HepG2 (cell line): ENCODE results near the gene SIRT7. TPM values are rescaled to one million over a fixed set of nuclear protein-coding genes. Genes with fewer than 3 reads are reported as not detected.

Experiments
- CBX1 ChIP-seq: IDR thresholded peaks from one replicate; pipeline ENCODE4 v1.6.1; 2016; ENCODE audit warnings: antibody characterized with exemption, low read depth
- CBX5 ChIP-seq: sonication (generic); formaldehyde crosslinking; IDR thresholded peaks from 2 replicates; pipeline ENCODE4 v1.4.0; 2020; ENCODE audit warnings: missing genetic modification reagents, borderline replicate concordance
- FOXA1 ChIP-seq, 2 experiments: fragments of 450-650 bp in 1 of 2; sonication (generic) in 1 of 2; formaldehyde crosslinking in 1 of 2; IDR thresholded peaks; 2 replicates each; pipeline versions ENCODE4 v1.4.0 to v1.6.1; 2016 to 2020; ENCODE audit warnings: missing genetic modification reagents in 1 of 2
- HIC2 ChIP-seq: sonication (generic); formaldehyde crosslinking; IDR thresholded peaks from 2 replicates; pipeline ENCODE4 v1.9.0; 2022; ENCODE audit warnings: low read depth, missing genetic modification reagents
- IRX3 ChIP-seq: sonication (generic); formaldehyde crosslinking; IDR thresholded peaks from 2 replicates; pipeline ENCODE4 v1.8.1; 2023; ENCODE audit warnings: mild to moderate bottlenecking, low read depth, missing genetic modification reagents, borderline replicate concordance
- JDP2 ChIP-seq: sonication (generic); formaldehyde crosslinking; IDR thresholded peaks from 2 replicates; pipeline ENCODE4 v1.8.1; 2022; ENCODE audit warnings: missing genetic modification reagents, borderline replicate concordance
- KMT2B ChIP-seq: IDR thresholded peaks from 2 replicates; pipeline ENCODE4 v1.6.1; 2016; ENCODE audit warnings: missing genetic modification reagents, missing compliant biosample characterization
- MLXIP ChIP-seq: sonication (generic); formaldehyde crosslinking; IDR thresholded peaks from 2 replicates; pipeline ENCODE4 v1.9.0; 2021; ENCODE audit warnings: missing genetic modification reagents, borderline replicate concordance
- PAX8 ChIP-seq: sonication (generic); formaldehyde crosslinking; IDR thresholded peaks from 2 replicates; pipeline ENCODE4 v1.8.0; 2022; ENCODE audit warnings: mild to moderate bottlenecking, missing genetic modification reagents, borderline replicate concordance
- PLRG1 ChIP-seq: fragments of 450-650 bp; conservative IDR thresholded peaks from 2 replicates; pipeline ENCODE4 v1.6.1; 2016
- POLR2AphosphoS5 ChIP-seq: IDR thresholded peaks from 2 replicates; pipeline ENCODE4 v1.6.1; 2012; ENCODE audit warnings: low read depth, low read length
- ZBTB39 ChIP-seq: sonication (generic); formaldehyde crosslinking; IDR thresholded peaks from 2 replicates; pipeline ENCODE4 v1.5.0; 2020; ENCODE audit warnings: missing genetic modification reagents
- ZBTB7A ChIP-seq: sonication (generic); formaldehyde crosslinking; IDR thresholded peaks from 2 replicates; pipeline ENCODE4 v1.8.0; 2022; ENCODE audit warnings: mild to moderate bottlenecking, missing genetic modification reagents
- ZFP36L2 ChIP-seq: sonication (generic); formaldehyde crosslinking; IDR thresholded peaks from 2 replicates; pipeline ENCODE4 v1.4.0; 2020; ENCODE audit warnings: missing genetic modification reagents
- ZNF563 ChIP-seq: sonication (generic); formaldehyde crosslinking; IDR thresholded peaks from 2 replicates; pipeline ENCODE4 v1.8.0; 2022; ENCODE audit warnings: mild to moderate bottlenecking, moderate library complexity, missing genetic modification reagents
- polyA plus RNA-seq, 8 experiments: library from polyadenylated mRNA; depleted of rRNA in 3 of 8; stranded (reverse) in 7 of 8; unstranded in 1 of 8; fragments of >200 nt; fragmentation: Illumina TruSeq in 4 of 8; extraction: Trizol in 4 of 8; gene quantifications; 2 replicates each; pipeline versions ENCODE4 v1.2.1 to v1.2.3, GENCODE V29; 2011 to 2016; ENCODE audit warnings: low read depth in 4 of 8, missing spikeins in 1 of 8, mixed read lengths in 1 of 8; ENCODE audit not compliant: insufficient read depth in 1 of 8
- total RNA-seq, 5 experiments: library from RNA; depleted of rRNA; stranded (reverse); fragments of >200 nt; fragmentation: Illumina TruSeq; extraction: Trizol; gene quantifications; 2 replicates each; pipeline ENCODE4 v1.2.3, GENCODE V29; 2016; ENCODE audit warnings: low read depth in 1 of 5
- TF ChIP-seq, protein P1 (sequence below): sonication (generic); formaldehyde crosslinking; IDR thresholded peaks from 2 replicates; pipeline ENCODE4 v1.5.0; 2020; ENCODE audit warnings: missing genetic modification reagents
- TF ChIP-seq, protein P2 (sequence below): sonication (generic); formaldehyde crosslinking; IDR thresholded peaks from 2 replicates; pipeline ENCODE4 v1.8.1; 2023; ENCODE audit warnings: mild to moderate bottlenecking, inconsistent platforms, moderate library complexity, missing genetic modification reagents, borderline replicate concordance
- TF ChIP-seq, protein P3 (sequence below): IDR thresholded peaks from 2 replicates; pipeline ENCODE4 v1.6.1; 2012; ENCODE audit warnings: low read length, improper control_type of control experiment

The SIRT7 gene
- total and polyA plus RNA-seq, 2 of the 13 experiments (the other 11 are each of a cell fraction or from before 2014, with no cell fraction given): 8.3 to 24.8 TPM

- TF ChIP-seq, protein P1, sequence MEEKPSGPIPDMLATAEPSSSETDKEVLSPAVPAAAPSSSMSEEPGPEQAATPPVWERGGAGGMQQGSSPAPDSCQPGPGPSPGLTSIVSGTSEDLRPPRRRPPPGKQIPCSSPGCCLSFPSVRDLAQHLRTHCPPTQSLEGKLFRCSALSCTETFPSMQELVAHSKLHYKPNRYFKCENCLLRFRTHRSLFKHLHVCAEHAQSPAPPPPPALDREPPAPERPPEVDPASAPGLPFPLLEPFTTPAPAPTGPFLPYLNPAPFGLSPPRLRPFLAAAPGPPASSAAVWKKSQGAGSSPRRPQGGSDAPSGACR (CRISPR knock-in tag): no peak
- TF ChIP-seq, protein P2, sequence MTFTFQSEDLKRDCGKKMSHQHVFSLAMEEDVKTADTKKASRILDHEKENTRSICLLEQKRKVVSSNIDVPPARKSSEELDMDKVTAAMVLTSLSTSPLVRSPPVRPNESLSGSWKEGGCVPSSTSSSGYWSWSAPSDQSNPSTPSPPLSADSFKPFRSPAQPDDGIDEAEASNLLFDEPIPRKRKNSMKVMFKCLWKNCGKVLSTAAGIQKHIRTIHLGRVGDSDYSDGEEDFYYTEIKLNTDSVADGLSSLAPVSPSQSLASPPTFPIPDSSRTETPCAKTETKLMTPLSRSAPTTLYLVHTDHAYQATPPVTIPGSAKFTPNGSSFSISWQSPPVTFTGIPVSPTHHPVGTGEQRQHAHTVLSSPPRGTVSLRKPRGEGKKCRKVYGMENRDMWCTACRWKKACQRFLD: no peak
- TF ChIP-seq, protein P3, sequence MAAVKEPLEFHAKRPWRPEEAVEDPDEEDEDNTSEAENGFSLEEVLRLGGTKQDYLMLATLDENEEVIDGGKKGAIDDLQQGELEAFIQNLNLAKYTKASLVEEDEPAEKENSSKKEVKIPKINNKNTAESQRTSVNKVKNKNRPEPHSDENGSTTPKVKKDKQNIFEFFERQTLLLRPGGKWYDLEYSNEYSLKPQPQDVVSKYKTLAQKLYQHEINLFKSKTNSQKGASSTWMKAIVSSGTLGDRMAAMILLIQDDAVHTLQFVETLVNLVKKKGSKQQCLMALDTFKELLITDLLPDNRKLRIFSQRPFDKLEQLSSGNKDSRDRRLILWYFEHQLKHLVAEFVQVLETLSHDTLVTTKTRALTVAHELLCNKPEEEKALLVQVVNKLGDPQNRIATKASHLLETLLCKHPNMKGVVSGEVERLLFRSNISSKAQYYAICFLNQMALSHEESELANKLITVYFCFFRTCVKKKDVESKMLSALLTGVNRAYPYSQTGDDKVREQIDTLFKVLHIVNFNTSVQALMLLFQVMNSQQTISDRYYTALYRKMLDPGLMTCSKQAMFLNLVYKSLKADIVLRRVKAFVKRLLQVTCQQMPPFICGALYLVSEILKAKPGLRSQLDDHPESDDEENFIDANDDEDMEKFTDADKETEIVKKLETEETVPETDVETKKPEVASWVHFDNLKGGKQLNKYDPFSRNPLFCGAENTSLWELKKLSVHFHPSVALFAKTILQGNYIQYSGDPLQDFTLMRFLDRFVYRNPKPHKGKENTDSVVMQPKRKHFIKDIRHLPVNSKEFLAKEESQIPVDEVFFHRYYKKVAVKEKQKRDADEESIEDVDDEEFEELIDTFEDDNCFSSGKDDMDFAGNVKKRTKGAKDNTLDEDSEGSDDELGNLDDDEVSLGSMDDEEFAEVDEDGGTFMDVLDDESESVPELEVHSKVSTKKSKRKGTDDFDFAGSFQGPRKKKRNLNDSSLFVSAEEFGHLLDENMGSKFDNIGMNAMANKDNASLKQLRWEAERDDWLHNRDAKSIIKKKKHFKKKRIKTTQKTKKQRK: no peak
- TF ChIP-seq PLRG1 (no peak), ZBTB39 (CRISPR knock-in tag) (no peak), ZFP36L2 (no peak), KMT2B (CRISPR knock-in tag) (no peak), MLXIP (CRISPR knock-in tag) (no peak), FOXA1 (IDR thresholded peaks at IDR 0.05) (no peak), FOXA1 (CRISPR knock-in tag; IDR thresholded peaks at IDR 0.05) (no peak), ZNF563 (no peak), CBX1 (no peak), ZBTB7A (CRISPR knock-in tag) (no peak), POLR2AphosphoS5 (peak; percentile 62), CBX5 (no peak), PAX8 (CRISPR knock-in tag) (no peak), IRX3 (CRISPR knock-in tag) (no peak), JDP2 (no peak), HIC2 (CRISPR knock-in tag) (no peak)
Measured at GRCh38 chr17:81952792-81953228, 34.8 kb upstream of the SIRT7 start (continued).
